ENCODE results near the gene KEL.

Gene KEL

GRCh38 chr7:142896741-142897379 lies 65.3 kb downstream of the KEL start:
- DNase-seq, result no peak

GRCh38 chr7:142896151-142896550 lies 66.0 kb downstream of the KEL start:
- no peak for DNase-seq

GRCh38 chr7:142894985-142895593 lies 67.1 kb downstream of the KEL start:
- DNase-seq, result no peak

- no peak for DNase-seq
Observed at GRCh38 chr7:142894112-142894984, 67.8 kb downstream of the KEL start.

GRCh38 chr7:142892951-142893350 lies 69.2 kb downstream of the KEL start:
- DNase-seq, result no peak

- DNase-seq, result no peak
Observed at GRCh38 chr7:142891490-142892082, 70.6 kb downstream of the KEL start.
